SH-SY5Y (cell line): ENCODE results near the gene SRRM4.

ENCODE experiments used
- GATA2 ChIP-seq: IDR thresholded peaks from 2 replicates; pipeline ENCODE4 v1.6.1; 2011; ENCODE audit warnings: mild to moderate bottlenecking, low read depth, low read length
- GATA3 ChIP-seq: IDR thresholded peaks from 2 replicates; pipeline ENCODE4 v1.6.1; 2011; ENCODE audit warnings: low read depth, mild to moderate bottlenecking, low read length, moderate library complexity

Gene SRRM4

DNA sequence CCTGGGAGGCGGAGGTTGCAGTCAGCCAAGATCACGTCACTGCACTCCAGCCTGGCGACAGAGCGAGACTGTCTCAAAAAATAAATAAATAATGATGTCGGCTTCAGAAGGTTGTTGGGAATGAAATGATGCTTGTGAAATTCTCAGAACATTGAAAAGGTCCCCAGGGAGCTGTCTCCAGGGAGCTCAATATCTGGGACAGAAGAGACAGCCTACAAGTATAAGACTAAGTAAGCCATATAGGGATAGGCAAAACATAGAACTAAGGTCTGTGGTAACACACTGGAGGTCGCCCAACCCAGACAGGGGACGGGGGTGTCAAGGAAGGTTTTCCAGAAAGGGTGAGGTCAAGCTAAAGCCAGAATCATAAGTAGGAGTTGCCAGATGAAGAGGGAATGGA lies 167.9 kb downstream of the SRRM4 start:
- TF ChIP-seq GATA3 (no peak), GATA2 (no peak)

DNA sequence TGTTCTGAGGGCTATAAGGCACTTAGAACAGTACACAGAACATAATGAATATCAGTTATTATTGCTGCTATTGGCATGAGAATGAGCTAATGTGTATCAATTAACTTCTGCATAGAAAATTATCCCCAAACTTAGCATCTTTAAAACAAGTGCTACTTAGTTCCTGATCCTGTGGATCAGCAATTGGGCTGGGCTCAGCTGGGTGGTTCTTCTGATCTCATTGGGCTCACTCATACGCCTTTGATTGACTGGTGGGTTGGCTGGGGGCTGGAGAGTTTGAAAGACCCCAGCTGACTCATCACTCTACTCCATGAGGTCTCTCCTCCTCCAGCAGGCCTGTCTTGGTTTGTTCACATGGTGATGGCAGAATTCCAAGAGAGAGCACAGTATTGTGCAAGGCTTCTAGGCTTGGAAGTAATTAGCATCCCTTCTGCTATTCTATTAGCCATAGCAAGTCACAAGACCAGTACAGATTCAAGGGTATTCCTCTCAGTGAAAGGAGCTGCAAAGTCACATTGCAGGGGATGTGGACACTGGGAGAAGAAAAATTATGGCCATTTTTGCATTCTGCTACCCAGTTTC lies 170.2 kb downstream of the SRRM4 start:
- TF ChIP-seq GATA2 (no peak), GATA3 (no peak)

DNA sequence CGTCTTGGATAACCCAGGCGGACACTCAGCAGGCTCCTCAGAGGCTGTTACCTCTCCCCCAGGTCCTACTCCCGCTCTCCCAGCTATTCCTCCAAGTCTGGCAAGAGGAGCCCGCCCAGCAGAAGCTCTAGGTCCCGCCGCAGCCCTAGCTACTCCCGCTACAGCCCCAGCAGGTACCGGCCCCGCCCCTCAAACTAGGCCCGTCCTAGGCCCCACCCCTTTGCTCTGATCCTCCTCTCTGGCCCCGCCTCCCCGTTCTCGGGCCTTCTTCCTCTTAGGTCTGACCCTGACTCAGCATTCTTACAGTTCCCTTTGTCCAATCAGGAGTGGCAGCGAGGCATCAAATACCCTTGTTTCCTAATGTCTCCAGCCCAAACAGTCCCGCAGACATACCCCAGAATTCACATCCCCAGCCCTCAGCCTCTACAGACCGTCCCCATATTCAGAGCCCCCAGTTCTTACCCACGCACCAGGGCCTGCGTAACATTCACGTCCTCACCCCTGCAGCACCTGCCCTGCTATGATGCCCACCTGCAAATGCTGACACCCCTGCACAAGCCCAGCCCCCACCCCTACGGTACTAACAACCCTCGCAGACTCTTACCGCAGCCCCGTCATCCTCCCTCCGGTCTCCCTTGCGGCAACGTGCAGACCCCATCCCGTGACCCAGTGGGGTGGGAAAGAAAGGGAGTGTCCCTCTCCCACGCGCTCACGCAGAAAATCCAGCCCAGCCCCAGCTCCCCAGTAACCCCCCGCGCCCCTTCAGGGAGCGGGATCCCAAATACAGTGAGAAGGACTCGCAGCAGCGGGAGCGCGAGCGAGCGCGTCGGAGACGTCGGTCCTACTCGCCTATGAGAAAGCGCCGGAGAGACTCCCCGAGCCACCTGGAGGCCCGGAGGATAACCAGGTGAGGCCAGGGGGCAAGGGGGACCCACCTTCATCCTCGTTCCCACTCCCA lies 172.4 kb downstream of the SRRM4 start:
- TF ChIP-seq GATA2 (no peak), GATA3 (no peak)

DNA sequence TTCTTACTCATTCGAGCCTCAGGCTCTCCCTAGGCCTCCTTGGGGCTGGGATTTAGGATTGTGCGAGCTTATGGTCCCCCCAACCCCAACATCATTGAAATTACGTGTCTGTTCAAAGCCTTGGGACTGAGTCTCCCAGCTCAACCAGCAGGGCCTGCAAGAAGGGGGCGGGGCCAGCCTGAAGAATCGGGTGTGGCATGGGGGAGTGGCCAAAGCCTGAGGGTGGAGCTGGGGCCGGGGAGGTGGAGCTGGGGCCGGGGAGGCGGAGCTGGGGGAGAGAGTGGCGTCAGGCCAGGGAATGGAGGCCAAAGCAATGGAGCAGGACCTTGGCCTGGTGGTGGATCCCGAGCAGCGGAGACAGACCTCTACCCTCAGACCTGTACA lies 173.1 kb downstream of the SRRM4 start:
- TF ChIP-seq GATA3, result no peak
- TF ChIP-seq GATA2, result no peak

DNA sequence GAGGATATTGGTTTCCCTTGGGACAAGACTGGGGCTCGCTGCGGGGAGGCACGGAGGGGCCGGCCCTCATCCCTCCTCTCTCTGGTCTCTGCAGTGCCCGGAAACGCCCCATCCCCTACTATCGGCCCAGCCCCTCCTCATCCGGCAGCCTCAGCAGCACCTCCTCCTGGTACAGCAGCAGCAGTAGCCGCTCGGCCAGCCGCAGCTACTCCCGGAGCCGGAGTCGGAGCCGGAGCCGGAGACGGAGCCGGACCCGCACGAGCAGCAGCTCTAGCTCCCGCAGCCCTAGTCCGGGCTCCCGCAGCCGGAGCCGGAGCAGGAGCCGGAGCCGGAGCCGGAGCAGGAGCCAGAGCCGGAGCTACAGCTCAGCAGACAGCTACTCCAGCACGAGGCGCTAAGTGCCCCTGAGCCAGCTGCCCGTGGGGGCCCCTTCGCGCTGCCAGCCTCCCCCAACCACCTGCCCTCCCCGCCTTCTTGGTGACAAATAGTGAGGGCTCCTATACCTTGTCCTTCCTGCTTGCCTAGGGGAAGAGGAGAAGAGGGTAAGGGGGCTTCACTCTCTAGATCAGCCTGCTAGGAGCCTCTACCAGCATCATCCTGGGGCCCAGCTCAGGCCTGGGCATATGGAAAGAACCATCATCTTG lies 175.2 kb downstream of the SRRM4 start:
- TF ChIP-seq GATA3, result no peak
- no peak for TF ChIP-seq GATA2

DNA sequence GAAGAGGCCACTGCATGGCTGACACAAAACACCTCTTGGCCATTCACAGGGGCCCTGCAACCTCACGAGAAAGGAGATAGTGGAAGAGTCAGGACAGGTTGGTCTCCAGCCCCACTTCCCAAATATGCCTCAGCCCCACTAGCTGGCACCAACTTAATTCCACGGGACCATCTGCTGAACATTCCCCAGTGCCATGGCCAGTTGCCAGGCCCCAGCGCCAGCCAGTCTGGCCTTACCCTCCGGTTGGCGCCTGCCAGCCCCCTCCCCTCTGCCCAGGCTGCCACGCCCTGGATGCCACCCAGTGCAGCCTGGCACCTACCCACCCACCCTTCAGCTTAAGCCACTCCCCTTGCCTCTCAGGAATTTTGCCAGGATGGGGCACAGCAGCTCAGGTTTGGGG lies 176.2 kb downstream of the SRRM4 start:
- TF ChIP-seq GATA2, result no peak
- no peak for TF ChIP-seq GATA3

DNA sequence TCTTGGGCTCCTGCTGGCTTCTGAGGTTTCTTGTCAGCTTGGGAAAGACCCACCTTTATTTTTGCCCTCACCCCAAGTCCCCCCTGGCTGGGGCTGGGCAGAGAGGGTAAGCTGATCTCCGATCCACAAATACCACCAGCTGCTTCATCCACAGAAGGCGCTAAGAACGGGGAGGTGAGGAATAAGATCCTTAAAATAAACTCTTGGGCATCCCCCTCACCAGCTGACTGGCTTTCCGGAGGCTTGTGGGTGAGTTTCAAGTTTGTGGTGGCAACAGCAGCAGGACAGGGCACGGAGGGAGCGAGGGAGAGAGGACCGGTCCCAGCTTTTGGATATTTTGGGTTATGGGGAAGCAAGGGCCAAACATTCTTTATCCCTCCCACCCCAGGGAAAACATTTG lies 176.6 kb downstream of the SRRM4 start:
- no peak for TF ChIP-seq GATA2
- no peak for TF ChIP-seq GATA3

DNA sequence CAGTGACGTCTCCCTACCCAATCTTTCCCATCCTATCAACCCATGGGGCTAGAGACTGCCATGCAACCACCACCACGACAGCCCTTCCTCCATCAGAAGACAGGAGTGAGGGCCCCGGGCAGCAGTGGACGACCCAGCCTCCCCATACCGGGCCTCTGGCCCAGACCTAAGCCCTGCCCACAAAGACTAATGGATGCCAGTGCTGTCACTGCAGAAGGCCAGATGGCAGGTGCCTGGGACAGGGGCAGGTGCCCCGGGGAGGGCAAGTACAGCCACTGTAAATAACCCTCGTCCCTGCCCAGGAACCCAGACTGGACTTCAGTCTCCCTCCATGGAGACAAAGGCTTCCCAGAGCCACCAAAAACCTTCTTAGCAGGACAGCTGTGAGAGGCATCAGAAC lies 177.1 kb downstream of the SRRM4 start:
- TF ChIP-seq GATA3, result no peak
- TF ChIP-seq GATA2, result no peak

DNA sequence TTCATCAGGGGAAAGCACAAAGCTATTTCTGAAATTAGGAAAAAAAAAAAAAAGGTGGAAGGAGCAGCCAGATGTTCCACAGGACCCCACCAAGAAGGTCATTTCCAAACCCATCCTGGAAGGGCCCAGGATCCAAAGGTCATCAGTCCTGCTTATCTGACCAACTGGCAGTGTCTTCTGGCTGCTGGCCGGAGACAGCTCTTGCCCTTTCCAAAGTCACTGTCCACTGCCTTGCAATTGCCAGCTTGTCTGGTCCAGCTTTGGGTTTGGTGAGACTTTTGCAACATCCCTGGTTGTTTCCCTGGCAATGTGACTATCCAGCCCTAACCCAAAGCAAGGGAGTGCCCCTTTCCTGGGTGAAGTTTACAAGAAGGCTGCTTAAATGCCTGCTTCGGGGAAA lies 178.5 kb downstream of the SRRM4 start:
- no peak for TF ChIP-seq GATA3
- TF ChIP-seq GATA2, result no peak

DNA sequence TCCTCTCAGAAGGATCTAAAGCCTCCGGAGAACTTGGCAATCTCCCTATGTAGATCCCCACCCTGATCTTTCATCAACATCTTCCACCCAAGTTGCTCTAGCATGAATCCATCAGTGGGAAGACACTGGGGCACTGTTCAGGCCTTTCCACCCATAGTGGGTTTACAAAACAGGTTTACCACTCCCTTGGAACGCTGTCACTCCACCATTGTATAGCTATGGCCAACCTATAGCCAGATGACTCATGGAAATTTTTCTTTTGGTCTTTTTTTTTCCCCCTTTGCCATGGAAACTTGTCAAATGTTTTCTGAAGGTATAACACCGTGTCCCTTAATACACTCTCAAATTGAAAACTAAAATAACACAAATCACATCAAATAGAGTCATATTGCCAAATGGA lies 186.6 kb downstream of the SRRM4 start:
- TF ChIP-seq GATA2 (no peak), GATA3 (no peak)

DNA sequence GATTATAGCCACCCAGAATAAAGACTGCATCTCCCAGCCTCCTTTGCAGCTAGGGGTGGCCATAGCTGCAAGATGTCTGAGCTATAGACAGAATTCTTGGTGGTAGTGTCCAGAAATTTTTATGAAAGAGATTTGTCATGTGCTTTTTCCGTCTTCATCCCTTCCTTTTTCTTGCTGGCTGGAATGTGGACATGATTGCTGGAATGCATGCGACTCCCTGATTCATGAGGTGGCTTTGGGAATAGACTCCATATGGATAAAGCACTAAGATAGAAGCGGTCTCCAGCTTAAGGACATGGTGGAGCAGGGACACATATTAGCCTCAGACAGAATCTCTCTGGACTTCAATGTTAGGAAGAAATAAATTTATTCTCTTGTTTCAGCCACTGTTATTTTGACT lies 187.4 kb downstream of the SRRM4 start:
- no peak for TF ChIP-seq GATA2
- no peak for TF ChIP-seq GATA3

DNA sequence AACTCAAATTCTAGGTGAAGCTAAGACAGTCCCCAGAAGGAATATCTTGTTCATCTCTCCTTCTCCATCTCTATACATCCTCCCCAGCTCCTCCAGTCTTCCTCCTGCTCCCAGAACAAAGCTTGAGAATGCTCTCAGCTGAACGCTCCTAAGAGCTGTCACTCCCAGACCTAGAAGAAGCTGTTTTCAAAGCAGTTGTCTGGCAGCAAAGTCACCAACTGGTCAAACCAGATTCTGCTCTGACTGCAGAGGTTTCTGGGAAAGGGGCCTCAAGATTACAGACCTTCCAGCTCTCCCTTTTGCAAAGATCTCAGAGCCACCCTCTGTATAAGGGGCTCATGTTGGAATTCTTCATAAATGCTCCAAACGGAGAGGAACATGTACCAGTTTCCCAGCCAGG lies 187.8 kb downstream of the SRRM4 start:
- TF ChIP-seq GATA2 (no peak), GATA3 (no peak)

DNA sequence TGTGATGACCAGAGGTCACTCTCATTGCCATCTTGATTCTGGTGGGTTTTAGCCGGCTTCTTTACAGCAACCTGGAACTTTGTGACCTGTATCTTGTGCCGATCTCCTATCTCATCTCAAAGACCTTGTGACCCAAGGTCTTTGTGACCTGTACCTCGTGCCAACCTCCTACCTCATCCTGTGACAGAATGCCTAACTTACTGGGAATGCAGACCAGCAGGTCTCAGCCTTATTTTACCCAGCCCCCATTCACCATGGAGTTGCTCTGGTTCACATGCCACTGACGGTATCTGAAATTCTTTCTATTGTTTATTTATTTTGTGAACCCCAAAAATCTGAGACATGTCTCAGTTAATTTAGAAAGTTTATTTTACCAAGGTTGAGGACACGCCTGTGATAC lies 189.9 kb downstream of the SRRM4 start:
- no peak for TF ChIP-seq GATA2

DNA sequence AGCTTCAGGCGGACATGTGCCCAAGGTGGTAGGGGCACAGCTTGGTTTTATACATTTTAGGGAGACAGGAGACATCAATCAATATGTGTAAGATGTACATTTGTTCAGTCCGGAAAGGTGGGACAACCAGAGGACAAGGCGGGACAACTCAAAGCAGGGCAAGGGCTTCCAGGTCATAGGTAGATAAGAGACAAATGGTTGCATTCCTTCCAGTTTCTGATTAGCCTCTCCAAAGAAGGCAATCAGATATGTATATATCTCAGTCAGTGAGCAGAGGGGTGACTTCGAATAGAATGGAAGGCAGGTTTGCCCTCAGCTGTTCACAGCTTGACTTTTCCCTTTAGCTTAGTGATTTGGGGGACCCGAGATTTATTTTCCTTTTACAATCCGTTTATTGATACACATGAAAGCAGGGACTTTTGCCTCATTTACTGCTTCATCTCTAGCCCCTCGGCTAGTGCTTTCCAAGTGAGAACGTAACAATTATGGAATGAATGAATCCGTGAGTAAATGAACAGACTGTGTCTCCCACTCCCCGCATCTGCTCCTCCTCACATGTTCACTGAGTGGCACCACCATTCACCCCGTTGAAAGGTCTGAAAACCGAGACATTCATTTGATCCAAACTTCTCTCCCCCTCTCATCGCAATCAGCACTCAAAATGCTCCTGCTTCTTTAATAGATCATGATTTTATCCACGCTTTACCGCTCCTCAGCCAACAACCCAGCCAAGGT lies 190.5 kb downstream of the SRRM4 start:
- TF ChIP-seq GATA3, result no peak
- TF ChIP-seq GATA2, result no peak
